Endodermal cell (in vitro differentiated cells): ENCODE results near the gene IL1RL2. TPM values are rescaled to one million over a fixed set of nuclear protein-coding genes. Genes with fewer than 3 reads are reported as not detected.

Source experiments
- DNase-seq: peaks from one replicate; pipeline ENCODE4 v3.0.0-alpha.2; 2017
- H3K27ac ChIP-seq: 2 replicates; pipeline ENCODE4 v1.5.1; 2013; ENCODE audit warnings: mild to moderate bottlenecking, low read depth, low read length, moderate library complexity
- H3K27me3 ChIP-seq: 2 replicates; pipeline ENCODE4 v1.6.1; 2013; ENCODE audit warnings: mild to moderate bottlenecking, low read length, moderate library complexity; ENCODE audit not compliant: insufficient read depth, control insufficient read depth, poor library complexity, severe bottlenecking
- H3K36me3 ChIP-seq: 2 replicates; pipeline ENCODE4 v1.7.0; 2013; ENCODE audit warnings: mild to moderate bottlenecking, low read length, moderate library complexity; ENCODE audit not compliant: control insufficient read depth, insufficient read depth
- H3K4me1 ChIP-seq: one replicate; pipeline ENCODE4 v1.7.0; 2013; ENCODE audit warnings: low read length; ENCODE audit not compliant: control insufficient read depth, insufficient read depth
- H3K4me3 ChIP-seq: 2 replicates; pipeline ENCODE4 v1.5.1; 2013; ENCODE audit warnings: mild to moderate bottlenecking, low read length, moderate library complexity
- H3K9ac ChIP-seq: 2 replicates; pipeline ENCODE4 v1.6.1; 2013; ENCODE audit warnings: mild to moderate bottlenecking, low read length, moderate library complexity; ENCODE audit not compliant: poor library complexity, severe bottlenecking; ENCODE audit errors: extremely low read depth
- H3K9me3 ChIP-seq: 2 replicates; pipeline ENCODE4 v1.6.1; 2013; ENCODE audit warnings: mild to moderate bottlenecking, low read length, moderate library complexity; ENCODE audit not compliant: control insufficient read depth
- H3K27ac Mint-ChIP-seq: 2 replicates; pipeline ENCODE4 v1.8.0; 2020; ENCODE audit warnings: mixed read lengths
- H3K27me3 Mint-ChIP-seq: 2 replicates; pipeline ENCODE4 v1.8.0; 2021; ENCODE audit warnings: mild to moderate bottlenecking, mixed read lengths; ENCODE audit not compliant: insufficient read depth
- H3K36me3 Mint-ChIP-seq: 2 replicates; pipeline ENCODE4 v1.8.0; 2020; ENCODE audit warnings: low read depth, mixed read lengths
- H3K4me1 Mint-ChIP-seq: 2 replicates; pipeline ENCODE4 v1.8.0; 2020; ENCODE audit warnings: mixed read lengths
- H3K4me3 Mint-ChIP-seq: 2 replicates; pipeline ENCODE4 v1.8.0; 2020; ENCODE audit warnings: mild to moderate bottlenecking, moderate library complexity, mixed read lengths
- H3K9me3 Mint-ChIP-seq: 2 replicates; pipeline ENCODE4 v1.8.0; 2020; ENCODE audit warnings: mild to moderate bottlenecking, mixed read lengths
- WGBS, 2 experiments: methylation state at CpG; one replicate each; pipeline versions ENCODE4 v1.1.5 to v1.1.7; 2013; ENCODE audit warnings: missing lambda C conversion rate in 2 of 2, mixed read lengths in 1 of 2; ENCODE audit not compliant: insufficient coverage in 1 of 2, insufficient read length in 1 of 2; 5-methylcytosine and 5-hydroxymethylcytosine counted together
- total RNA-seq, 2 donors: library from RNA; stranded (reverse); fragmentation: NEBNext Ultra II Directional in 1 of 2; extraction: Animal tissue kit (Norgen Biotek cat#: 25700) in 1 of 2; gene quantifications; 2 replicates in 1 of 2; 3 replicates in 1 of 2; pipeline ENCODE4 v1.2.1, GENCODE V29; 2021
- TF ChIP-seq, protein P1 (sequence below): fragments of 200-600 bp; sonication (generic); conservative IDR thresholded peaks from 2 replicates; pipeline ENCODE4 v1.5.0; 2021; ENCODE audit warnings: antibody characterized with exemption, mild to moderate bottlenecking

IL1RL2 gene
- total RNA-seq, 2 donors from 2014 or later: 0.38 to 0.44 TPM

DNA sequence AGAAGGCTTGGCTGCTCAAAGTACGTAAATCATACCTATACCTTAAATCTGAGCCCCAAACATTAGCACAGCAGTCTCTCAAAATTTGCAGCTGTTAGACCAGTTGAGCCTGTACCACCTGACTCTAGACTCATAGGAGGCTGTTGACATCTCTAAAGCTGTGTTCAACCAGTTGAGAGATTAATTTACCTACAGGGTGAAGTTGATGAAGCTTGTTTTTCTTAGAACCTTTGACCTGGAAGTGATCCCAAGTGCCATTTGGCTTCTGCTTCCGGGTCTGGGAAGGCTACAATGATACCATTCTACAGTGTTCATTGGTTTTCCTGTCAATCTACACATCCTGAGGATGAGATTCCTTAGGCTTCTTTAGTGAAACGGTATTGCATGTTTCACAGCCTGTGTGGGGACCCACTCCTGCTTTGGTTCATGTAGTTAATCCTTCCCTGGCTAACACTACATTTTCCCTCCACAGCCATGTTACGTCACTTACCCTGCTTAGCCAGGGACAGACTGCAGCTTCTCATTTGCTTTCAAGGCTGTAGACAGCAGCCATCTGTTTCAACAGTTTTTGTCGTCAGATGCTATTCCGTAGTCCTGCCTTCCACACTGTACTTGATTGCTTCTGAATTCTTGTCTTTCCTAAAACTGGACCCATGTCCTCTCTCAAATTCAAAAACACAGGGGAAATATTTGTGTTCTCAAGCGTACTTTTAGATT is 4.7 kb upstream of the IL1RL2 start:
- Mint-ChIP-seq H3K27me3 (peaks cover 30% of the 10 kb centered on the region), H3K27ac (no peak overlapping the region), H3K4me1 (no peaks in the 10 kb centered on the region), H3K36me3 (no peaks in the 10 kb centered on the region), H3K4me3 (no peak overlapping the region), H3K9me3 (no peaks in the 10 kb centered on the region)
- DNase-seq: no peak
- TF ChIP-seq, protein P1, sequence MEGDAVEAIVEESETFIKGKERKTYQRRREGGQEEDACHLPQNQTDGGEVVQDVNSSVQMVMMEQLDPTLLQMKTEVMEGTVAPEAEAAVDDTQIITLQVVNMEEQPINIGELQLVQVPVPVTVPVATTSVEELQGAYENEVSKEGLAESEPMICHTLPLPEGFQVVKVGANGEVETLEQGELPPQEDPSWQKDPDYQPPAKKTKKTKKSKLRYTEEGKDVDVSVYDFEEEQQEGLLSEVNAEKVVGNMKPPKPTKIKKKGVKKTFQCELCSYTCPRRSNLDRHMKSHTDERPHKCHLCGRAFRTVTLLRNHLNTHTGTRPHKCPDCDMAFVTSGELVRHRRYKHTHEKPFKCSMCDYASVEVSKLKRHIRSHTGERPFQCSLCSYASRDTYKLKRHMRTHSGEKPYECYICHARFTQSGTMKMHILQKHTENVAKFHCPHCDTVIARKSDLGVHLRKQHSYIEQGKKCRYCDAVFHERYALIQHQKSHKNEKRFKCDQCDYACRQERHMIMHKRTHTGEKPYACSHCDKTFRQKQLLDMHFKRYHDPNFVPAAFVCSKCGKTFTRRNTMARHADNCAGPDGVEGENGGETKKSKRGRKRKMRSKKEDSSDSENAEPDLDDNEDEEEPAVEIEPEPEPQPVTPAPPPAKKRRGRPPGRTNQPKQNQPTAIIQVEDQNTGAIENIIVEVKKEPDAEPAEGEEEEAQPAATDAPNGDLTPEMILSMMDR: no peak
- H3K4me1 ChIP-seq: no peaks in the 10 kb centered on the region
- no peaks in the 10 kb centered on the region for H3K9me3 ChIP-seq
- no peaks in the 10 kb centered on the region for H3K36me3 ChIP-seq
- 94 to 97% methylated on average over 7 of the region's 7 CpGs for WGBS, 2 experiments
- H3K9ac ChIP-seq: no peak overlapping the region
- H3K27ac ChIP-seq: no peak overlapping the region
- peaks cover 23% of the 10 kb centered on the region for H3K27me3 ChIP-seq
- H3K4me3 ChIP-seq: no peak overlapping the region

DNA sequence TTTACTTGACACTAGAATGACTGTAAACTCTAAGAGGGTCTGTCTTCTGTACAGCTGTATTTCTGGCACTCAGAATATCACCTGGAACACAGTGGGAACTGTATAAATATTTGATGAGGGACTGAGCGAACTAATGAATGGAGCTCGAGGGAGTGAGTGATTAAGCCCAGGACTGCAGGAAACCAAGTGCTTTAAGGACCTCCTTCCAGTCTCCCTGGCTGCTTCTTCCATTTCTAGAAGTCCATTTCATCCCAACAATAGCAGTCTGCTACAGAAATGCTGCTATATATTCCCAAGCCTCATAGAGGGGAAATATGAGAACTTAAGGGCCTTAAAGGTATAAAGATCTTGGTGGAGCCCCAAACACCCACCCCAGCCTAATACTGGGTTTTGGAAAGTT is 2.8 kb upstream of the IL1RL2 start:
- Histone ChIP-seq H3K9ac (no peak overlapping the region), H3K9me3 (no peaks in the 10 kb centered on the region), H3K27me3 (peaks cover 42% of the 10 kb centered on the region), H3K36me3 (no peaks in the 10 kb centered on the region), H3K27ac (no peak overlapping the region), H3K4me1 (no peaks in the 10 kb centered on the region), H3K4me3 (no peak overlapping the region)
- Mint-ChIP-seq H3K9me3 (peaks cover 4% of the 10 kb centered on the region), H3K36me3 (peaks cover 4% of the 10 kb centered on the region), H3K27ac (no peak overlapping the region), H3K4me1 (no peaks in the 10 kb centered on the region), H3K27me3 (peaks cover 48% of the 10 kb centered on the region), H3K4me3 (no peak overlapping the region)
- TF ChIP-seq, protein P1: no peak
- WGBS, 2 experiments: 82 to 95% methylated on average over 2 of the region's 2 CpGs
- DNase-seq: no peak

DNA sequence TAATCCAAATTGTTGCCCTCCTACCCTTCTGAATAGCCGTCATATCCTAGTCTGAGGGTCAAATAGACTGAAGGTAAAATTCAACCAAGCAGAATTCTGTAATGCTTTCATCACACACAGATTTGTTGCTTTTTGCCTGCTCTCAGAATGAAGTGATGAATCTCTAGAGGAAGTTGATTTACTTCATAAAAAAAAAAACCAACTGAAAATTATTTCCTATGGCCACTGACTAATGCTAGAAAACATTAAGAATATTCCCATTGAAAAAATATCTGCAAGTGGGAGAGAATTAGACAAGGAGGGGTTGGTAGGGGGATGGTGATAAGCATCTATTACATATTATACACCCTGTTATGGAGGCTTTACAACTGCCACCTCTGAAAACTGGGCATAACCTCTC is 2.3 kb upstream of the IL1RL2 start:
- no peak overlapping the region for H3K27ac Mint-ChIP-seq
- no peak overlapping the region for H3K4me3 Mint-ChIP-seq
- H3K4me1 Mint-ChIP-seq: no peaks in the 10 kb centered on the region
- peaks cover 4% of the 10 kb centered on the region for H3K9me3 Mint-ChIP-seq
- peaks cover 4% of the 10 kb centered on the region for H3K36me3 Mint-ChIP-seq
- DNase-seq: no peak
- Histone ChIP-seq H3K9ac (no peak overlapping the region), H3K27ac (no peak overlapping the region), H3K4me1 (no peaks in the 10 kb centered on the region), H3K9me3 (no peaks in the 10 kb centered on the region), H3K4me3 (no peak overlapping the region), H3K27me3 (peaks cover 46% of the 10 kb centered on the region), H3K36me3 (no peaks in the 10 kb centered on the region)
- TF ChIP-seq, protein P1: no peak
- WGBS, 2 experiments: 100% methylated on average over 1 of the region's 1 CpG; no CpG with 5 or more reads in 1 of the 2 experiments
- peaks cover 54% of the 10 kb centered on the region for H3K27me3 Mint-ChIP-seq
